GM19452 (cell line): ENCODE data around the gene PIAS3.

Experiments
- ATAC-seq: cut with Tn5 transposase; IDR thresholded peaks from one replicate; pipeline ENCODE4 v1.9.1; 2021; ENCODE audit not compliant: unreplicated experiment

The PIAS3 gene

DNA sequence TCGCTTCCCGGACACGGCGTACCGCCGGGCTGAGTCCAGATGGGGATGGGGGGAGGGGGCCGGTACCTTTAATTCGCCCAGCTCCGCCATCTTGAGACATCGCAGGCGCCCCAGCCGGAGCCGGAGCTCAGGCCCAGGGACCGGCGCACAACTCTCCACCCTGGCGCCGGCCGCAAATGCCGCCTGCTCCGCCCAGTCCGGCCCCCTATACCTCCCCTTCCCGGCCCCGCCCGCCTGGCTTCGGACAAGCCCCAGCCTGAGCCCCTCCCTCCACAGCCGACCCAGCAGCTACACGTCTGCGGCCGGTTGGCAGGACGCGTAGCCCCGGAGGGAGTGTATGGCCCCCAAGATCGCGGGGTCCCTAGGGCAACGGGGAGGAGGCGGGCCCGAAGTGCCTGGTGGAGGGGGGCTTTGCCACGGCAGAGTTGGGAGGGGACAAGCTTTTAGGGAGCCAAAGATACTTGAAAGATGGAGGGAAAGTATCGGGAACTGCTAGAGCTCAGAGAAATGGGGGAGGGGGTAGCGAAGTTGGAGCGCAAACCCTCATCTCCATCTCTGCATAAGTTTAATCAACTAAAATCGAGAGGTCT is at the start of gene PIAS3:
TSS of gene PIAS3 (minus strand) at position 181 of the 590 bp plus-strand sequence. CDS start at position 90, 91 bp downstream.
- peak; percentile 82 for ATAC-seq

DNA sequence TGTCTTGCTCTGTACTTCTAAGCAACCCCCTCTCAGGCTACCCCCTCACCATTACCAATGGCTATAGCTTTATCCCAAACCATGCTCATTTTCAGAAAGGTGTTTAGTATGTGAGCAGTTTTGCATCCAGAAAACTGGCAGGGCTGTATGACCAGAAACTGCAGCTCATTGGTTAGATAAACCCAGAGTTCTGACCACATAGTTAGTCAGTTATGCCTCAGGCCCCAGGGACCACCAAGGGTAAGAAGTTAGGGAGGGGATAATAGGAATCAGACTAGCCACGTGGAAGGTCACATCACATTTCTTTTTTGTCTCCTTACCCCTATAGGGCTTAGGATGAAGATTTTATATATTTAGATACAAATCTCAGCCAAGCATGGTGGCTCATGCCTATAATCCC is 49.8 kb upstream of the PIAS3 start:
- no peak for ATAC-seq

- ATAC-seq: no peak
These were observed 48.3 kb upstream of the PIAS3 start for GRCh38 chr1:145906954-145907753.

DNA sequence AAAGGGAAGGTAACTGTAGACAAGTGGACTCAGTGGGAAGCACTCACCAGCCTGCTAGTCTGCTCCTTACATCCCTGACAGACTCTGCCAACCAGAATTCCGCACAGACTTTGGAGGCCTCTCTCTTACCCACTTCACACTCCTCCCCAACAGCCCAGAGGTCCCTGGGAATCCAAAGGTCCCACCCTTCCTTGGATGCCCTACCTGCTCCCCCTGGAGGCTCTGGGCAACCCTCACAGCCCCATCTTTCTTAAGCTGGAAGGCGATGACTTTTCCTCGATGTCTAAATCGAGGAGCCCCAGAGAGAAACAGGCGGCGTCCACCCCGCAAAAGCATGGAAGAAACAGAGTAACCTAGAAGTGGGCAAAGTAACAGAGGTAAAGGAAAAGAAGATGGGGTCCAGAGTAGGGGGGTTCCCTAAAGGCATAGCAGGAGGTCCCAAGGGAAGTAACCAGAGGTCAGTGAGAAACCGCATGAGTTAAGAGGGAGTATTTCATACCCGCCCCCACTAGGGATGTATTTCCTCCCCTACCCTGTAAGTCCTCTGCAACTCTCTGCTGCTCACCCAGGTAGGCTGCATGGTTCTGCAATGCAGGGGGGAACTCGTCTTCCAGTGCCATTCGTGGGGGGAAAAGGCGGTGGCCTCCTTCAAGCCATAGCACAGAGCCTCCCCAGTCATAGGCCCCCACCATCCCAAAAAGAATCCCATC is 42.6 kb upstream of the PIAS3 start:
- ATAC-seq: no peak

- ATAC-seq: no peak
These were observed 39.9 kb upstream of the PIAS3 start for GRCh38 chr1:145898756-145899155.

GRCh38 chr1:145897969-145898368 is 39.1 kb upstream of the PIAS3 start:
- no peak for ATAC-seq

DNA sequence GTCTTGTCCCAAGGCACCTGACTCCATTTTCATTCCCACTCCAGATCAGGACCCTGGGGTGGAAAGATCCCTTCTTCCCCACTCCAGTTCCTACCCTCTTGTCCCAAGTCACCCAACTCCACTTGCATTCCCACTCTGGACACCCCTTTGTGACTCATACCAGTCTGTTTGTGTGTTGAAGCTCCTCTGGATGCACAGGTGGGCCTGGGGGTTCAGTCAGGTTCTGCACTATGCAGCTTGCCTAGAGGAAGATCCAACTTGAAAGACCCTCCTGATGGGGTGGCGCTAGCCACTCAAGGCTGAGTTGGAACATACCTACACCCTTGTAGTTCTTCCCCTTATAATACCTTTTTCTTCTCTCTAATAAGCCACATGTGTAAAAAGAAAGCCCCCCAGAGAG is 36.6 kb upstream of the PIAS3 start:
- no peak for ATAC-seq

GRCh38 chr1:145893306-145894055 is 34.6 kb upstream of the PIAS3 start:
- ATAC-seq: no peak

- ATAC-seq: no peak
These were observed 33.7 kb upstream of the PIAS3 start for GRCh38 chr1:145892486-145893087.

- peak; percentile 55 for ATAC-seq
These were observed 33.0 kb upstream of the PIAS3 start for GRCh38 chr1:145891587-145892485.

DNA sequence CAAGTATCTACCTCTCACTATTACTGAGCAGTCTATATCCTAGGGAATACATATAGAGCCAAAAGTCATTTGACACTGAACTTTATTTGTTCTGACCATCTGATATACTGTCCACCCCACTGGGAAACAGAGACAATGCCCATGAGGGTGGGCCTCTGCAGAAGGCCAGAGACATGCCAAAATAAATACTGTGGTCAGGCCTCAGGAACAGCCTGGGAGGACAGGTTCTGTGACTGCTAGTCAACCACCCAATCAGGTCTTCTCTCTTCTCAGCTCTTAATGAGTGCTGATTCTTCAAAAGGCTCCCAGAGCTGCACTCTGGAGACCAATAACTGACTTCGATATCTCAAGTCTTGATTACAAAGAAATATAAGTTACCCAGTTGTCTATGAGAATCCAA is 32.3 kb upstream of the PIAS3 start:
- ATAC-seq: no peak

GRCh38 chr1:145889722-145890121 is 30.8 kb upstream of the PIAS3 start:
- ATAC-seq: no peak

GRCh38 chr1:145887631-145888030 is 28.8 kb upstream of the PIAS3 start:
- ATAC-seq: no peak

- no peak for ATAC-seq
These were observed 27.9 kb upstream of the PIAS3 start for GRCh38 chr1:145886816-145887215.

DNA sequence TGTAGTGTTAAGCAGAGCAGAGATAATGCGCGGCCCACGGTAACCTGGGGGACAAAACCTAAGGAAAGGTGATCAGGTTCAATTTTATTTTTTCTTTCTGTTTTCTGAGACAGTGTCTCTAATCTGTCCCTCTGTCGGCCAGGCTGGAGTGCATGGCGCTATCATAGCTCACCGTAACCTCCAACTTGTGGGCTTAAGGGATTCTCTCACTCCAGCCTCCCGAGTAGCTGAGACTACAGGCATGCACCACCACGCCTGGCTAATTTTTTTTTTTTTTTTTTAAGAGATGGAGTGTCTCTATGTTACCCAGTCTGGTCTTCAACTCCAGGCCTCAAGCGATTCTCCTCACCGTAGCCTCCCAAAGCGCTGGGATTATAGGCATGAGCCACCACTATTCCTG is 27.5 kb upstream of the PIAS3 start:
- no peak for ATAC-seq

GRCh38 chr1:145885738-145886287 is 26.9 kb upstream of the PIAS3 start, which contains the start of gene ANKRD35:
ANKRD35 (minus strand) TSS chr1:145885866; CDS start chr1:145885758, 108 bp downstream.
- peak; percentile 99 for ATAC-seq

GRCh38 chr1:145884675-145885074 is 25.8 kb upstream of the PIAS3 start:
- no peak for ATAC-seq

GRCh38 chr1:145879775-145880174 is 20.9 kb upstream of the PIAS3 start:
- ATAC-seq: no peak

- ATAC-seq: no peak
These were observed 19.8 kb upstream of the PIAS3 start for GRCh38 chr1:145878724-145879123.
